ENCODE data around the gene RSPRY1. TPM values are rescaled to one million over a fixed set of nuclear protein-coding genes. Genes with fewer than 3 reads are reported as not detected.

The RSPRY1 gene
- polyA plus RNA-seq, 1 of the 3 experiments (the other 2 are of a cell fraction) = 16.6 TPM

- H3K4me1 ChIP-seq (ENCODE audit: control insufficient read depth in 1 of 2, insufficient read depth in 2 of 2, low read depth in 1 of 2, low read length in 1 of 2) = peaks cover 8 to 17% of the 10 kb centered on the region in 2 experiments; a peak in 3 of 4 replicates
- H3K4me3 ChIP-seq (ENCODE audit: low read depth in 2 of 2, low read length in 1 of 2) = no peak overlapping the region
- no peak for DNase-seq
- no peak overlapping the region for H3K9ac ChIP-seq
- WGBS (ENCODE audit: low lambda C conversion rate) = 100% methylated on average over 1 of the region's 1 CpG
- 0 out of 2 replicates have a peak, but pooled peaks cover 3% of the 10 kb centered on the region for H3K79me2 ChIP-seq (ENCODE audit: insufficient read depth)
- POLR2A ChIA-PET = no interaction called here
- H3K4me2 ChIP-seq = no peak overlapping the region
- H4K20me1 ChIP-seq (ENCODE audit: insufficient read depth) = no peaks in the 10 kb centered on the region
- H3K36me3 ChIP-seq (replicated peaks in 1 of 2; ENCODE audit: control insufficient read depth in 1 of 2, insufficient read depth in 2 of 2, low read length in 1 of 2) = peaks cover 57 to 78% of the 10 kb centered on the region in 2 experiments
- H3K27ac ChIP-seq (ENCODE audit: low read depth in 2 of 2, low read length in 1 of 2) = no peak overlapping the region
- CTCF ChIA-PET = interaction anchor here (1.4 kb wide), 1 partner anchor 10 kb away, joined by 6 read pairs; no protein-coding TSS in a partner anchor
- no peaks in the 10 kb centered on the region for H3K27me3 ChIP-seq (ENCODE audit: insufficient read depth)
- TF ChIP-seq GABPA (IDR thresholded peaks at IDR 0.05; ENCODE audit: low read depth) = no peak
- no peak for TF ChIP-seq CTCF (IDR thresholded peaks at IDR 0.05)
- no peak for TF ChIP-seq TEAD4 (IDR thresholded peaks at IDR 0.05; ENCODE audit: borderline replicate concordance, insufficient read depth)
- no peak for TF ChIP-seq REST (IDR thresholded peaks at IDR 0.05; ENCODE audit: low read depth, low read length)
- no peak for TF ChIP-seq MEF2A (IDR thresholded peaks at IDR 0.05; ENCODE audit: borderline replicate concordance, low read depth)
- no peak for TF ChIP-seq SMC3 (IDR thresholded peaks at IDR 0.05; ENCODE audit: low read depth, low read length)
- TF ChIP-seq MXI1 (IDR thresholded peaks at IDR 0.05; ENCODE audit: low read depth, low read length) = no peak
- no peak for TF ChIP-seq YY1 (IDR thresholded peaks at IDR 0.05; ENCODE audit: low read depth)
- TF ChIP-seq, protein P1, sequence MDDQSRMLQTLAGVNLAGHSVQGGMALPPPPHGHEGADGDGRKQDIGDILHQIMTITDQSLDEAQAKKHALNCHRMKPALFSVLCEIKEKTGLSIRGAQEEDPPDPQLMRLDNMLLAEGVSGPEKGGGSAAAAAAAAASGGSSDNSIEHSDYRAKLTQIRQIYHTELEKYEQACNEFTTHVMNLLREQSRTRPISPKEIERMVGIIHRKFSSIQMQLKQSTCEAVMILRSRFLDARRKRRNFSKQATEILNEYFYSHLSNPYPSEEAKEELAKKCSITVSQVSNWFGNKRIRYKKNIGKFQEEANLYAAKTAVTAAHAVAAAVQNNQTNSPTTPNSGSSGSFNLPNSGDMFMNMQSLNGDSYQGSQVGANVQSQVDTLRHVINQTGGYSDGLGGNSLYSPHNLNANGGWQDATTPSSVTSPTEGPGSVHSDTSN (IDR thresholded peaks at IDR 0.05) = no peak
- TF ChIP-seq JUND (IDR thresholded peaks at IDR 0.05) = no peak
- TF ChIP-seq, protein P2, sequence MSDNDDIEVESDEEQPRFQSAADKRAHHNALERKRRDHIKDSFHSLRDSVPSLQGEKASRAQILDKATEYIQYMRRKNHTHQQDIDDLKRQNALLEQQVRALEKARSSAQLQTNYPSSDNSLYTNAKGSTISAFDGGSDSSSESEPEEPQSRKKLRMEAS (IDR thresholded peaks at IDR 0.05; ENCODE audit: low read depth) = no peak
- TF ChIP-seq, protein P3, sequence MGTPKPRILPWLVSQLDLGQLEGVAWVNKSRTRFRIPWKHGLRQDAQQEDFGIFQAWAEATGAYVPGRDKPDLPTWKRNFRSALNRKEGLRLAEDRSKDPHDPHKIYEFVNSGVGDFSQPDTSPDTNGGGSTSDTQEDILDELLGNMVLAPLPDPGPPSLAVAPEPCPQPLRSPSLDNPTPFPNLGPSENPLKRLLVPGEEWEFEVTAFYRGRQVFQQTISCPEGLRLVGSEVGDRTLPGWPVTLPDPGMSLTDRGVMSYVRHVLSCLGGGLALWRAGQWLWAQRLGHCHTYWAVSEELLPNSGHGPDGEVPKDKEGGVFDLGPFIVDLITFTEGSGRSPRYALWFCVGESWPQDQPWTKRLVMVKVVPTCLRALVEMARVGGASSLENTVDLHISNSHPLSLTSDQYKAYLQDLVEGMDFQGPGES (IDR thresholded peaks at IDR 0.05; ENCODE audit: low read depth, low read length) = no peak
- no peak for TF ChIP-seq FOXJ3 (CRISPR knock-in tag; IDR thresholded peaks at IDR 0.05)
- no peak for TF ChIP-seq EP300 (IDR thresholded peaks at IDR 0.05; ENCODE audit: borderline replicate concordance in 1 of 2, low read depth in 1 of 2, low read length in 1 of 2)
- no peak overlapping the region for H2AFZ ChIP-seq (ENCODE audit: low read depth)
- H3K9me2 ChIP-seq = no peaks in the 10 kb centered on the region
- H3F3A ChIP-seq (replicated peaks; ENCODE audit: insufficient read depth) = peaks cover 18% of the 10 kb centered on the region
- H3K9me3 ChIP-seq = no peaks in the 10 kb centered on the region
Observed at GRCh38 chr16:57223057-57223456, 36.9 kb downstream of the RSPRY1 start.

Data from SK-N-SH (cell line).